Jurkat, Clone E6-1 (cell line): Measurements from ENCODE around the gene GPC6.

Experiments
- DNase-seq: peaks from one replicate; pipeline ENCODE4 v3.0.0-alpha.2; 2011; ENCODE audit warnings: low read depth, low spot score
- H3K4me3 ChIP-seq: 2 replicates; pipeline ENCODE4 v1.5.1; 2011; ENCODE audit warnings: mild to moderate bottlenecking, low read length, control low read depth, moderate library complexity

GPC6 gene

GRCh38 chr13:93769101-93769500 lies 542.5 kb downstream of the GPC6 start:
- DNase-seq: no peak
- no peak overlapping the region for H3K4me3 ChIP-seq

- no peak overlapping the region for H3K4me3 ChIP-seq
- no peak for DNase-seq
Observed at GRCh38 chr13:93769607-93770006, 543.0 kb downstream of the GPC6 start.

GRCh38 chr13:93771227-93771626 lies 544.6 kb downstream of the GPC6 start:
- H3K4me3 ChIP-seq: no peak overlapping the region
- no peak for DNase-seq

DNA sequence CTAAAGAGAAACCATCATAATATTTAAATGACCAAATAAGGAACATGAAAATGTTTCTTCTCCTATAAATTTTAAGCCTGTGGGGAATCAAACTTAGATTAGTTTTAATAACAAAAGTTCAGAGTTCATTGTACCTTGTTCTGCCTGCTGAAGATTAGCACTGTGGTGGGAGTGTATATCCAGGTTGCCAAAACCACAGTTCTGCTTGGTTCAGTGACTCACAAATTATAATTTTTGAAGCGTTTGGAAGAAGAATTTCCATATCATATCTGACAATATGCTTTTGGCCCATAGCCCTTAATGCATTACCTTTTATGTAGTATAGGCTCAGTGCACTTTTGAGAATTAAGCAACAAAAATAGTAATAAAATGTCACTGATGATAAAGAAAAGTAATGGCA lies 545.2 kb downstream of the GPC6 start:
- no peak for DNase-seq
- no peak overlapping the region for H3K4me3 ChIP-seq

DNA sequence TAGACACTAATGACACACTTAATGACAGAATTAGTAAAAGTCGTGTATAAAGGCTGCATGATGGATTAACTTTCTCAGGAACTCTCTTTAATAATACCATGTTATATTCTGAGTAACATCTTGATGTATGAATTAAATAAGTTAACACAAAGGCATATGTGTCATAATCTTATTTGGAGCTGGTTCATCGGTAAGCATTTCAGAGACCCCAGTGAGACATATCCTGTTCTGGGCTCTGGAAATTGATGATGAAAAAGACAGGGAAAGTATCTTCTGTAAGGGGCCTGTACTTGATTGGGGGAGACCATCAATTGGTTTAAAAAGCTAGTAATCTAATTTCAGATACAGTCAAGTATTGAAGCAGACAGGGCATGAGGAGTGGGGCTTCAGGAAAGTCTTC lies 547.9 kb downstream of the GPC6 start:
- DNase-seq: no peak
- H3K4me3 ChIP-seq: no peak overlapping the region

- H3K4me3 ChIP-seq: no peak overlapping the region
- no peak for DNase-seq
Observed at GRCh38 chr13:93775027-93775426, 548.4 kb downstream of the GPC6 start.

DNA sequence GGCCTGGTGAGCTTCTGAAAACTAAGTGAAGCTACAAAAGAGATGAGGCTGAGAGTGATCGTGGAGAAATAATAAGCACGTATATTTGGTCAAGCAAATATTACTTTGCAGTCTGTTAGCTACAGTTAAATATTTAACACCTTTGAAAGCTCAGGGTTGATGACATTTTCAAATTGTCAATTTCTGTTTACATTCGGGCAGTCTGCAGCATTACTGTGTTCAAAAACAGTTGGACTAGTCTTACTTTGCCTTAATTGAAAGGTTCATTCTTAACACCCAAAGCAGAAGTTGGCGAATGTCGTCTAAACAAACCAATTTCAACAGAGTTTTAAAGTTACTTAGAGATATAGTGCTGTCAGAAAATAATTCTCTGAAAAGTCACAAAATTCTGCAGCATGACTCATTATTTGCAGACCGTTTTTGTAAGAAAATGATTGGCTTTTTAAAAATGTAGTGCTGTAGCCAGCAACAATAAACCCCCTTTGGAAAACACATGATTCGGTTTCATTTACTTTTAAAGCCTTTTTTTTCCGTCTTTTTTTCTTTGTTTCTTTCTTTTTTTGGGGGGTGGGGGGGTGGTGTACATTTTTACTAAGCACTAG lies 549.0 kb downstream of the GPC6 start:
- no peak overlapping the region for H3K4me3 ChIP-seq
- DNase-seq: no peak

DNA sequence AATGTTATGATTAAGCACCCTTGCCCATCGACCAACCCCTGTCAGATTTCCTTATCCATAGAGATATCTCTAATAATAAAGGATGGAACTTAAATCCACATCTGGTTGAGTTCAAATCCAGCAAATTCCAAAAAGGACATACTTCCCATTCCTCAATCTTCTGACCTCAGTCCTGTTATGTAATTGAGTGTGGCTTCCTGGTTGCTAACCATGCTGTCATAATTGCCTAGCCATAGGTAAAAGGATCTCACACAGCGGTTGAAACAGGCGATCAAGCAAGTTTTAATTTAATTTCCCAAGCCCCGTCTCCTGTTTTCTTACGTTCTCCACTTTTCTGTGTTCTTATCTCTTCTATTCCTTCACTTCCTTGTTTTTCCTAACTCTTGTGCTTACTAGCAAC lies 550.3 kb downstream of the GPC6 start:
- no peak for DNase-seq
- no peak overlapping the region for H3K4me3 ChIP-seq

DNA sequence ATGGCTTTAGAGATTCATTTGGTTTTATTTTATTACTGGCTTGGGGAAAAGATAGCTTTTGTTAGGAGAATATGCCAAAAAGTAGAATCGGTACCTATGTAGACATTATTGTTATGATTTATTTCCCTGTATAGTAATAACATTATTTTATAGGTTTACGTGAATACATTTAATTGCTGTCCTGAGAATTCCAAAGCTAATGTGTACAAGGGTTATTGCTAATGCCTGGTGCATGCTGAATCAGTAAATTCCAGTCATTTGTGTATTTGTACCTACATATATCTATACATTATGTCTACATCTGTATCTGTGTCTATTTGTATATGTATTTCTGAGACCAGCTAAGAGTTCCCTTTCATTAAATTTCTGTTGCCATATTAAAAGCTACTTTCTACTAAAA lies 550.9 kb downstream of the GPC6 start:
- DNase-seq: no peak
- no peak overlapping the region for H3K4me3 ChIP-seq

DNA sequence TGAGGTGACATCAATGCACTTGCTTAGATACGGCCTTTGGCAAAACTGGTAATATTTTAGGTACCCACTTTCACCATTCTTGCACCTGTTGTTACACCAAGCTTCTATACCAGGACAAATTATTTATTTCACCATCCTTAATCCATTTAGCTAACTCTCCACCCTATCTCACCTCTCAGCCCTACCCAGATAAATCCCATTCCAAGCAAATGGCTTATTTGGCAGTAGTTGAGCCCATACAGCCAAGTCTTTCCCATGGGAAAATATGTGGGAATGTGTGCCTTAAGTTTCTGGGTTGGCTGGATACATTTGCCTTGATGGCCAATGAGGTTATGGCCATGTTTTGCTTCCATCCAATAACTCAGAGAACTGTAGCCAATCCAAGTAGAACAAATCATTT lies 551.9 kb downstream of the GPC6 start:
- no peak for DNase-seq
- no peak overlapping the region for H3K4me3 ChIP-seq

DNA sequence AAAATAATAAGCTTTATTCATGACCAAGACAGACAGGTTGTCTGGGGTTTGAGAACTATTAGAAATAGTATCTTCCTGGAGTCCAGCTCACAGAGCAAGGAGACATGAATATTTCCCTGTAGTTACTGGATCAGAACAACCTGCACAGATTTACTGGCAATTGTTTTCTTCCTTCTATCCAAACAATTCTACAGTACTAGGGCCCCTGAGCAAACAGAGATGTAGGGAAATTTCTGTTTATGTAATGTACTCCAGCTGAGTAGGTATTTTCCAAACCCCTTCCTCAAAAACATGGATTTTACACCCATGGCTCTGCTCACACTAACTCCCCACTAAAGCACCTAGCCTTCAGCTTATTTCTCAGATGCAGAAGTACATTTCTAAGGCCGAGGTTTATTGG lies 557.6 kb downstream of the GPC6 start:
- no peak for DNase-seq
- no peak overlapping the region for H3K4me3 ChIP-seq

- DNase-seq: no peak
- no peak overlapping the region for H3K4me3 ChIP-seq
Observed at GRCh38 chr13:93786846-93787489, 560.4 kb downstream of the GPC6 start.

DNA sequence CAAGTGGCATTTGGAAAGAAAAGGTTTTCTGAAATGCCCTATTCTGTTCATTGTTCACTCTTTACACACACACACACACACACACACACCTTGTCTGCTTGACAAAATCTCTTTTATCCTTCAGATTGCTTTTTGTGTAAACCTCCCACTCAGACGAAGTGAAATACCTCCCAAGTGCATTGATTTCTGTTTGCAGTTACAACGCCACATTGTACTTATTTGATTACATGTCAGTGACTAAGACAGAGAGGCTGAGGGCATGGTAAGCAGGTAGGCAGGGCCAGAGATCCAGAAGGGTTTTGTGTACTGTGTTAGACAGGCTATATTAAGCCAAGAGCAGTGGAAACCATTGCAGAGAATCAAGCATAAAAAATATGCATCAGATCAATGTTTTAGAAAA lies 561.8 kb downstream of the GPC6 start:
- H3K4me3 ChIP-seq: no peak overlapping the region
- DNase-seq: no peak

DNA sequence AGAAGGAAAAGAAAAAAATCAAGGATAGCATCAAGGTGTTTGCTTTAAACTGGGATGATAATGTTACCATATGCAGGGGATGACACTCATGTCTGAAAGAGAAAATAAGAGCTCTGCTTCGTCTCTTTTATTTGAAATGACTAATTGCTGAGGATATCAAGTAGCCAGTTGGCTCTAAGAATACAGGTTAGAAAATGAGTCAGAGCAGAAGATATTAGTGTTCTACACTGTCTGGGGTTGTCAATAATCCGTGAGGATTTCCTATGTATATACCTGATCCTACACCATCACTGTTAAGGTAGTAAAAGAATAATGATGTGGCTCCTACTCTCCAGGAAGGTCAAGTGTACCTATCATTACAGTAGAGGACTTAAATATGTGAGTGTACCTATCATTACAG lies 562.5 kb downstream of the GPC6 start:
- H3K4me3 ChIP-seq: no peak overlapping the region
- no peak for DNase-seq

GRCh38 chr13:93794197-93794885 lies 567.7 kb downstream of the GPC6 start:
- DNase-seq: no peak
- H3K4me3 ChIP-seq: no peak overlapping the region

GRCh38 chr13:93797463-93797862 lies 570.9 kb downstream of the GPC6 start:
- DNase-seq: no peak
- H3K4me3 ChIP-seq: no peak overlapping the region

- no peak for DNase-seq
- H3K4me3 ChIP-seq: no peak overlapping the region
Observed at GRCh38 chr13:93800342-93800741, 573.7 kb downstream of the GPC6 start.

GRCh38 chr13:93805736-93806135 lies 579.1 kb downstream of the GPC6 start:
- no peak overlapping the region for H3K4me3 ChIP-seq
- no peak for DNase-seq

DNA sequence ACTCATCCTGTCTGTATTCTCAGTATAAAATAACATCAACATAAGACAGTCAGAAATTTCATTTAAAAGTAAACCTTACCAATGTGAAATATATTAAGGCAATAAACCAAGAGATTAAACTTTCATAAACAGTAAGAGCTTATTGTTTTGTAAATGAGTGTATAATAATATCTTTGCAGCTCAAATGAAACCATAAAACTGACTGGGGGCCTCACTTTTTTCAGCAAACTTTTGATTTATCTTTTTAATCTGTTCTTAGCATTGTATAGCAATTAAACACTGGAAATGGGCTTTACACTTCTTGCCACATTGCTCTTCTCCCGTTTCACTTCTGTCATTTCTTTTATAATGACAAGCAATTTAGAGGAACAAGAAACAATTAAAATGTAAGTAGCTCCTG lies 580.3 kb downstream of the GPC6 start:
- DNase-seq: no peak

GRCh38 chr13:93810264-93810663 lies 583.7 kb downstream of the GPC6 start:
- DNase-seq: no peak
- H3K4me3 ChIP-seq: no peak overlapping the region

More for the DNA sequence above, 580.3 kb downstream of the GPC6 start:
- H3K4me3 ChIP-seq: no peak overlapping the region
